Stimulated activated CD8-positive, alpha-beta memory T cell treated with anti-CD3 and anti-CD28 coated beads, Interleukin-15, amount 100 ng/mL, for 24 hours (primary cell): ENCODE measurements around the gene NANOS1.
"Not testable (repeated sequence)": the region's sequence is repeated elsewhere in the genome, so short reads cannot be mapped to it uniquely, and the experiment has no call there.

Source experiments
- DNase-seq: peaks from one replicate; pipeline ENCODE4 v3.0.0-alpha.2; 2020; ENCODE audit warnings: low read depth

The NANOS1 gene

DNA sequence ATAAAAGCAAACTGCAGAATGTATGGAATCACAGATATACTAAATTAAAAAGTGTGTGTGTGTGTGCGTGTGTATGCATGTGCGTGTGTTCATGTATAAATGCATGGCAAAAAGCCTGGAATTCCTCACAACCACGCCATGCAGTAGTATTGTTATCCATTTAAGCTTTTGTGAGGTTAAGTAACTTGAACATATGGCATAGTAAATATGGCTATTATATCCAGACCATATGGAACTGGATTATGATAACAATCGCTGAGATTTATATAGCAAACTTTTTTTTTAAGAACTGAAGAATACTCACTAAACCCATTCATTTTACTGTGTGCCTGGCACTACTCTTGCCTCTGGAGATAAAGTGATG, 22.3 kb upstream of the NANOS1 start:
- DNase-seq = no peak

DNA sequence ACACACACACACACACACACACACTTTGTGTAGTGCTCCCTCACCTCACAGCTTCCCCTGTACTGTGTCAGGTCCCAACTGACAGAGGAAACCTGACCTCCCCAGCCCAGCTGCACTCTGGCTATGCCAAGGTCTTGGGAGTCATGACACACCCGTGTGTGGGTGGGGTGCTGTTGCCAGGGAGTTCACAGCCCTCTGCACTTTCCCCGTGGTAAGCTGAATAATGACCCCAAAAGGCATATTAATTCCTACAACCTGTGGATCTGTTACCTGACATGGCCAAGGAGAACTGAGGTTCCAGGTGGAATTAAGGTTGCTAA, 8.9 kb upstream of the NANOS1 start:
- DNase-seq = no peak

DNA sequence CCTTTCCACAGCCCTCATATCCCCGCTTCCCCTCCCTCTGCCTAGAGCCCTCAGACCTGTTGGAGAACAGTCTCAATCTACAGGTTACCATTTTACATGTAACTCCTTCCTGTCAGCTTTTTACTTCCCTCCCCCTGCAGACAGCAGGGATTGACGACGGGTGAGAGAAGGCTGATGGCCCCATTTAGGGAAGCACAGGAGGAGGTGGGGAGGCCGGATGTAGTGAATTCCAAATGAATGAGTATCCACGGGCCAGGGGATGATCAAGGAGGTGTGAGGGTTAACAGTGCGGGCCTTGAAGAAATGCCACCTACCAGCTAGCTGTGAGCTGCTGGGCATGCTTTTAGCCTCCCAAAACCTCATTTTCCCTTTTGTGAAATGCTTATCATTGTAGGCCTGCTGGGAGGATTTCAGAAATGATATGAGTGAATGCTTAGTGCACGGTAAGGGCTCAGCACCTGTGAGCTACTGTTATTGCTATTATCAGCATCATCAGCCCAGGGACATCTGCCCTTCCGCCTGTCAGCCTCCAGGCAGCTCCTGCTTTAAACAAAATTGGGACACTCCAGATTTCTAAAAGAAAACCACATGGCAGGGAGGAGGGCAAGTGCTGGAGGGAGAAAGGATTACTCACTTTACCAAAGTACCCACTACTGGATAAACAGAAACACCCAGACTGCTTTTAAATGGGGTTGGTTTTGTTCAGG, 6.5 kb upstream of the NANOS1 start:
- no peak for DNase-seq

DNA sequence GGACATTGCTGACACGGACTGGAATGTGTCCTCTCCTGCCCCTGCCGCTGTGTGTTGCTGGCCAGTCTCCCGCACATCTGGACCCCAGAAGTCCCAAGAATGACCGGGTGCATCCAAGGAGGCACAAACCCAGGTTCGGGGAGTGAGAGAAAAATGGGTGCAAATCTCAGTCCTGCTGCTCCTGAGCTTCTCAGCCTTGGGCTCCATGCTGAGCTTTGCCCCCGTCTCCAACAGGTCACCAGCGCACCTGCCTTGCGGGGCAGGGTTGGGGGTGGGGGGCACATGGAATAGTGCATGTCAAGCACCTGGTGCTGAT, 6.0 kb upstream of the NANOS1 start:
- DNase-seq = no peak

DNA sequence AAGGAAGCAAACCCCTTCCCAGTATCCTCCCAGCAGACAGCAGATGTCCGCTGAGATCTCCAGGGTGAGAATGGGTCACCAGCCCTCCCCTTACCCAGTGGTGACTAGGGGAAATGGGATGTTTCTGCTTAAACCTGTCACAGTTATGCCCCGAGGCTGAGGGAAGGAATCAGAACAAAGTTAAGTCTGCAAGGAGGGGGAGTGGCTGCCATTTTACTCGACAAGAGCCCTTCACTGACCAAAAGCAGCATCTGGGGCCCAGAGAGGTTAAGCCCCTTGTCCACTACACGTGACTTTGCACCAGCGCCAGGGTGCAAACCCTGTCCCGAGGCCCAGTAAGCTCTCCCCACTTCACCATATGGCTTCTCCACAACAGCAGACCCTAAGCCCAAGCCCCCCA, 4.6 kb upstream of the NANOS1 start:
- no peak for DNase-seq

DNA sequence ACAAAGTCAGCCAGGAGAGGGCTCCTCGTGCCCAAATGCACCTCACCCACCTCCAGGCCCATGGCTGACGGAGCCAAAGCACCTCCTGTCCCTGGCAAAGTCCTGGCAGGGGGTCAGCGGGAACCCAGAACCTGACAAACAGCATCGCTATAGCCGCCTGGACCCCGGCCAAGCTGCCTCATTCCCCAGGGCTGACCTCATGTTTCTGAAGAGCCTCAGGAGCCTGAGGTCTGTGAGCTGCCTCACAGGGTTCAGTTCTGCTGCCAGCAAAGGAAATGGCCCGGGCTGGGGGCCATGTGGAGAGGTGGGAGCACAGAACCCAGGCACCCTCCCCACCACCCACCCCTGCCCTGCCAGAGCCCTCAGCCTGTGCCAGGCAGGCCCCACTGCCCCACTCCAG, 4.2 kb upstream of the NANOS1 start:
- DNase-seq = no peak

DNA sequence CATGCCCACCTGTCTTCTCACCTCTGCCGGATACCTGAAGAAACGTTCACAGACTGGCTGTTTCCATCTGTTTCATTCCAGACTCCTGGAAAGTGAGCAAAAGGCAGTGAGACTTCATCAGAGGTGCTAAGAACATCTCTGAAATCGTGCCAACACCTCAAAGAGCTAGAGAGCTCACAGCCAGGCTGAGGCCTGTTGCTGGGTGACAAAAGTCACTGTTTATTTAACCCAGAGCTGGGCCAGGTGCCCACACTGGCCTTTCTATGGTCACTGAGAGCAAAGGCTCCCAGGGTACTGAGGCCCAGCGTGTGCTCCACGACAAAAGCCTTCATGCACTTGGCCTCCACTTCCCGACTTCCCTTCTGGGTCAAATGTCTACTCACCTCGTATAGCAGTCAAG, 3.7 kb upstream of the NANOS1 start:
- DNase-seq = no peak

DNA sequence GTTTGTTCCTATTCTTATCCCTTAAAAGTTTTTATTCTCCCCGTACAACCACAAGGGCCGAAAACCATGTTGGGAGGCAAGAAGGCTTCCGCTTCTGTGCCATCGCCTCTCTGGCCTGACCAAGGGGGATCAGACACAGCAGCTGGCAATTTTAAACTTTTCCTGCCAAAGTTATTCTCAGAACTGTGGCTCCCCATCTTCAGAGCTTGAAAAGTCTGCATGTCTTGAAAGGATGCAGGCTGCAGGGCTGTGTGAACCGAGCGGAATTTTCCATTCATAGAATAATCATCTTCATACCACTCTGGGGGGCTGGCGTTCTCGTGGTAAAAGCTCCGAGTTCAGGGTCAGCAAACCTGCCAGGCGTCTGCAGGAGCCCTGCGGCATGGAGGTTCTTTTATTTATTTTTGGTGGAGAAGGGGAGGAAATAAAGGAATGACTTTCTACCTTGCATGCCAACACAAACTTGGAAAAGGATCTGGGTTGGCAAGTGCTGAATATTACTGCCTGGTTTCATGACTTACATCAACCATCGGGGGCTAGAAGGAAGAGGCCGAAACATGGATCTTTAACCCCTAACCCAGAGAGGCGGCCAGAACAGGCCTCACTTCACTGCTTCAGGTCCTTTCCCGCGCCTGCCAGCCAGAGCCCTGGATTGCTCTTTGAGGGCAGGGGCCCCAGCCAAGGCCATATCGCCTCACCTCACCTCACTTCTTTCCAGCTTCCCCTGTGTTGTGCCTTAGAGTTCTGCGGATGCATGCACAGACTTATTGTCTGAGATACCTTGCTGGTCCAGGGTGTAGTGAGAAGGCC, 3.0 kb upstream of the NANOS1 start:
- no peak for DNase-seq

DNA sequence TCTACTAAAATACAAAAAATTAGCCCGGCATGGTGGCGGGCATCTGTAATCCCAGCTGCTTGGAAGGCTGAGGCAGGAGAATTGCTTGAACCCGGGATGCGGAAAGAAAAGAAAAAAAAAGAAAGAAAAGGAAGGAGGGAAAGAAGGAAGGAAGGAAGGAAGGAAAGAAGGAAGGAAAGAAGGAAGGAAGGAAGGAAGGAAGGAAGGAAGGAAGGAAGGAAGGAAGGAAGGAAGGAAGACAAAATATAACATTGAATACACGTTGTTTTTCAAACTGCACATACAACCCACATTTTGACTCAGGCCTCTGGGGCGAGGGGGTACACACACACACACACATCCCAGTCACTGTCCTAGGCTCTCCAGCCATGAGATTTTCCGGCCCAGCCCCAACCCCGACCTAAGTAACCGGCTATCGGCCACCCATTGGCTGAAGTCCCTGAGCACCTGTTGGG, 1.0 kb upstream of the NANOS1 start:
- DNase-seq = not testable (repeated sequence)

DNA sequence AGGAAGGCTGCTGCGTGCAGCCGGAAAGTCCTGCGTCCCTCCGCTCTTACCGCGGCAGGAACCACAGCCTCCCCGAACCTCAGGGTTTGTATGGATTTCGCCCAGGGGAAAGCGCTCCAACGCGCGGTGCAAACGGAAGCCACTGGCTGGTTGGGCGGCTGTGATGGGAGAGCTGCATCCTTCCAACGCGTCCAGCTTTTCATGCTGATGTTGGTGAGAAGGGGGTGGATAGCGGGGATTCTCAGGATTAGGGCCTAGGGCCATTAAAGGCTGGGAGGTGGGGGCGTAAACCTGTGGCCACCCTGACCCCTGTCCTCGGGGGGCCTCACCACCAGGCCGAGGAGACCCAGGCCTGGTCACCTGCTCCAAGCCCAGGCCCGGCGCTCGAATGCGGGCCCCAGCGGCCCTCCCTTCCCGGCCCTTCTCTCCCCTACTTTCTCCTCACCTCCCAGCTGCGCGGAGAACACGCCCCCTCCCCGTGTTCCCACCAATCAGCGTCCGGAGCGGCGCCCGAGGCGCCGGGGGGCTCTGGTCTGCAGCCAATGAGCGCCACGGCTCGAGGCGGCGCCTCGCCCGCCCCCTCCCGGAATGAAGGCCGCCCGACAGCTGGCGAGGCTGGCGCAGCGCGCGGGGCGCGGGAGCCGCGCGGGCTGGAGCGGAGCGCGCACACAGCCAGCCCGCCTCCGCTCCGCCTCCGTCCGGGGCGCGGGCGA, 458 bp upstream of the NANOS1 start:
- DNase-seq = peak; percentile 46

DNA sequence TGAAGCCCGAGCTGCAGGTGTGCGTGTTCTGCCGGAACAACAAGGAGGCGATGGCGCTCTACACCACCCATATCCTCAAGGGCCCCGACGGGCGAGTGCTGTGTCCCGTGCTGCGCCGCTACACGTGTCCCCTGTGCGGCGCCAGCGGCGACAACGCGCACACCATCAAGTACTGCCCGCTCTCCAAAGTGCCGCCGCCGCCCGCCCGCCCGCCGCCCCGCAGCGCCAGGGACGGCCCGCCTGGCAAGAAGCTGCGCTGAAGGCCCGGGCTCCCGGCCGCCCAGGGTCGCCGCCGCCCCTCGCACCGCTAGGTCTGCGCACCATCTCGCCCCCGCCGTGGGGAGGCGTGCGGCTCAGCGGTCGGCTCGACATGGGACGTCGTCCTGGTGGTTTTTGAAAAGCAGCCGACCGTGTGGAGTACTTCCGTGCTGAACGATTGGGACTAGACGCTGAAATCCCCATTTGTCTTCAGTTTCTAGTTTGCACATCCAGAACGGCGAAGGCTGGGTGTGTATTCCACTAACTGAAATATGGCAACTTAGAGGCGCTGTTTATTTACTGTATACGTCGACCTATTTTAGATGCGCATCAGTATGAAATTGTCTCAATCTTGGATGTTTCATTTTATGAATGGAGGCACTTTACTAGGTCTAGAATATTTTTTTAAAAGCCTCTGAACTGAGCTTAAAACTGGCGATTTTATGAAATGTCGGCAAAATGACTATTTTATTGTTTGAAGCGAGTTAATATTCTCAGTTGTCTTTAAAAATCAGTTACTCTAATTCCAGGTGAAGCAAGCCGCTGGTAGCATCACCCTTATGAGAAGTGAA, 1.1 kb downstream of the NANOS1 start:
- DNase-seq = peak; percentile 10

DNA sequence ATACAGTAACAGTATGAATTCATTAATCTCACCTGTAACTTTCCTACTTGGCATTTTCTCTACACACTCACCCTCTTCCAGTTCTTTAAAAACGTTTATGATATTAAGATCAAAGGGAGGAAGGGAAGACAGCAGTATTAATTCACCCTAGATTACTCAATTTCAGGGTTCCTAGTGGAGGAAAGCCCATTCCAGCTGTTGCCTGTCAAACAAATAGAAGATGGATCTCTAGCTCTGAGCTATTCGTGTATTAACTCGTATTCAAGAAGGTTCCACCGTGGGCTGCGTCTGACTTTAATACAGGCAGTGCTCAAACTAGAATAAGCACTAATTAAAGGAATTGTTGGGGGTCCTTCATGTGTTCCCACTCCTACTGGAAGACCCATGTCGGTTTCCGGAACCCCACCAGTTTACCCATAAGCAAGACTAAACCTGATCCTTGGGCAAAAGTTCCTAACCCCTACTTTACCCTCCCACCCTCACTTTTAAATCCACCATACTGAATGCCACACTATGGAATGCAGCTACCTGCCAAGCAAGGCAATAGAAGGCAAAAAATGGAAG, 2.1 kb downstream of the NANOS1 start:
- DNase-seq = no peak

DNA sequence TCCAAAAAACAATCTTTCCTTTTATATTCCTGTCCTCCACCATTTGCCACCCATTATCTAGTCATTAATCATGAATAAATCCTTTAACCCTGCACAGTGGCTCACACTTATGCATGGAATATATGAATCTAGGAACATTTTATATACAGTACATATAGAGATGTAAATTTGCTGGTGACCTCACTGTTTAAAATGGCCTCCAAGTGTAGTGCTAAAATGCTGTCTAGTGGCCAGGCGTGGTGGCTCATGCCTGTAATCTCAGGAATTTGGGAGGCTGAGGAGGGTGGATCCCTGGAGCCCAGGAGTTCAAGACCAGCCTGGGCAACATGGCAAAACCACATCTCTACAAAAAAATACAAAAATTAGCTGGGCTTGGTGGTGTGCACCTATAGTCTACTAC, 9.6 kb downstream of the NANOS1 start:
- DNase-seq = no peak

DNA sequence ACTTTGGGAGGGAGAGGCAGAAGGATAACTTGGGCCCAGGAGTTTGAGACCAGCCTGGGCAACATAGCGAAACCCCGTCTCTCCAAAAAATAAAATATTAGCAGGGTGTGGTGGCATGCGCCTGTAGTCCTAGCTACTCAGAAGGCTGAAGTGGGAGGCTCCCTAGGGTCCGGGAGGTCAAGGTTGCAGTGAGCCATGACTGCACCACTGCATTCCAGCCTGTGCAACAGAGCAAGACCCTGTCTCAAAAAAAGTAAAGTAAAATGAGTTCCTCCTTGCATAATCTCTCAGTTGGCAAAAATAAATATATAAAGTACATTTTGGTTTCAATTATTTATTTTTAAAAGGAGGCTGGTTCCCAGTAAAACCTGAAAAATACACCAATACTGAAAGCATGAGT, 11.8 kb downstream of the NANOS1 start:
- no peak for DNase-seq

DNA sequence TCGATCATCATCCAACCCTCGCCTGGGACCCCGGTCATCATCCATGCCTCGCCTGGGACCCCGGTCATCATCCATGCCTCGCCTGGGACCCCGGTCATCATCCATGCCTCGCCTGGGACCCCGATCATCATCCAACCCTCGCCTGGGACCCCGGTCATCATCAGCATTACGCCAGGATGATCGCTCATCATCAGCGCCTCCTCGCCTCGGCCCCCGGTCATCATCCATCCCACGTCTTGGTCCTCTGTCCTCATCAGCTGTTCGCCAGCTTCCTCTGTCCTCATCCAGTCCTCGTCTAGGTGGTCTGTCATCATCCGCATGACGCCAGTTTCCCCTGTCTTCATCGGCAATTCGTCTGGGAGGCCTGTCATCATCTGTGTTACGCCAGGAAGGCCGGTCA, 12.7 kb downstream of the NANOS1 start:
- no peak for DNase-seq

DNA sequence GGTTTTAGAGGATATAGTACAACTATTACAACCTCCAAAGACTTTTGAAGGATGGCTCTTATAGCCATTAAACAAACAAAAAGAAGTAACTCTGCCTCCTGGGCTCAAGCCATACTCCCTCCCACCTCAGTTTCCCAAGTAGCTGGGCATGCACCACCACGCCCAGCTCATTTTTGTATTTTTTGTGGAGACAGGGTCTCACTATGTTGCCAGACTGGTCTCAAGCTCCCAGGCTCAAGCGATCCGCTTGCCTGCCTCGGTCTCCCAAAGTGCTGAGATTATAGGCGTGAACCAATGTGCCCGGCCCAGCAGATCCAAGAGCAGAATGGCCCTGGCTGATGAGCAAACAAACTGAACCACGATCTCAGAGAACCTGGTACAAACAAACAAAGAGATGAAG, 16.0 kb downstream of the NANOS1 start:
- no peak for DNase-seq

DNA sequence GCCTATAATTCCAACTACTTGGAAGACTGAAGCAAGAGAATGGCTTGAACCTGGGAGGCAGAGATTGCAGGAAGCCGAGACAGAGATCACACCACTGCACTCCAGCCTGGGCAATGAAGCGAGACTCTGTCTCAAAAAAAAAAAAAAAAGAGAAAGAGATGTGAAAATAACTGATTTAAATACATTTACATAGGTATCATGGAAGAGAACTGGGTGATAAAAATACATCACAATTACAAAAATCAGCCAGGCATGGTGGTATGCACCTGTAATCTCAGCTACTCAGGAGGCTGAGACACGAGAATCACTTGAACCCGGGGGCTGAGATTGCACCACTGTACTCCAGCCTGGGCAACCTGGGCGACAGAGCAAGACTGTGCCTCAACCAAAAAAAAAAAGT, 19.8 kb downstream of the NANOS1 start:
- DNase-seq = no peak

DNA sequence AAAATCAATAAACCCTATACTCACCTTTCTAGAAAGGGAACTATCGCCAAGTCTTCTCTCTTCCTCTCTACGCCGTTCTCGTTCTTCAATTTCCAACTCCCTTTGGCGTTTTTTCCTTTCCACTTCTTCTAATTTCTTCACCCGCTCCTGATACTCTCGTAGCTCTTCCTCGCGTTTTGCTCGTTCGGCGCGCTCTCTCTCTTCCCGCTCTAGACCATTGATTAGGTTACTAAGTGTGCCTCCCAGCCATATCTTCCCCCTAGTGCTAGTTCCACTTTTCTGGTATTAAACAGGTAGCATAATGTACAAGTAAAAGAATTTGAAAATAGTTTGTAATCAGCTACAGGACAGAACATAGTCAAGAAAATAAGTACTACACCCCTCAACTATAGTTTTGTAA, 20.3 kb downstream of the NANOS1 start:
- no peak for DNase-seq

DNA sequence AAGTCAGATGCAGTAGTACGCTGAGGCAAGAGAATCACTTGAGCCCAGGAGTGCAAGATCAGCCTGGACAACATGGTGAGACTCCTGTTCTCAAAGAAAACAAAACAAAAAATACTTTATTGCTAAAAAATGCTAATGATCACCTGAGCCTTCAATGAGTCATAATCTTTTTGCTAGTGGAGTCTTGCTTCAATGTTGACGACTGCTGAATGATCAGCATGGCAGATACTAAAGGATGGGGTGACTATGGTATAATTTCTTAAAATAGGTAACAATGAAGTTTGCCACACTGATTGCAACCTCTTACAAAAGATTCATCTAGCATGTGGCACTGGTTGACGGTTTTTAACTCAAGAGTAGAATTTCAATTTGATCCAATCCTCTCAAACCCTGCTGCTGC, 22.3 kb downstream of the NANOS1 start:
- no peak for DNase-seq

DNA sequence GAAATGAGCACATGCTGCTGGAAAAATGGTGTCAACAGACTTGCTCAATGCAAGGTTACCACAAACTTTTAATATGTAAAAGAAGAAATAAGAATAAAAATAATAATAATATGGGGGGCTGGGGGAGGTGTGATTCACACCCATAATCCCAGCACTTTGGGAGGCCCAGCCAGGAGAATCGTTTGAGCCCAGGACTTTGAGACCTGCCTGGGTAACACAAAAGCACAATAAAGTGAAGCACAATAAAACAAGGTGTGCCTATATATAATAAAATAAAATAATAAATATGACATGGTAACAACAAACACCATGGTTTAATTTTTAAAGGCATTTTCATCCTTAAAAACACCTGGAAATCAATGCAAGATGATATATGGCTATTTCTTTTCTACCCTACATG, 26.0 kb downstream of the NANOS1 start:
- DNase-seq = no peak

DNA sequence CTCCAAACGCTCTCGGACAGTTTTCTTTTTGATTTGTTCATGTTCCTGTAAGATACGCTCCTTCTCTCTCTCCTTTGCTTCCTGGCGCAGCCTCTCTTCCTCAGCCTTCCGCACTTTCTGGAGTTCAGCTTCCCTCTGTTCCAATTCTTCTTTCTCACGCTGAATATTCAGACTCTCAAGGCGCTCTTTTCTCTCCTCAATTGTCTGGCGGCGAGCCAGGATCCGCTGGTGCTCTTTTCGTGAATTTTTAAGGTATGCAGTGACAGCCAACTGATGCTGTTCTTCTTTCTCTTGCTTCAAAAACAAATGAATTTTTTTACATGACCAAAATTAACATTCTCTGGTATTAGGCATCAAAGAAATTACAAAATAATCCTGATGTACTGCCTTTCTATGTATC, 28.5 kb downstream of the NANOS1 start:
- DNase-seq = no peak

DNA sequence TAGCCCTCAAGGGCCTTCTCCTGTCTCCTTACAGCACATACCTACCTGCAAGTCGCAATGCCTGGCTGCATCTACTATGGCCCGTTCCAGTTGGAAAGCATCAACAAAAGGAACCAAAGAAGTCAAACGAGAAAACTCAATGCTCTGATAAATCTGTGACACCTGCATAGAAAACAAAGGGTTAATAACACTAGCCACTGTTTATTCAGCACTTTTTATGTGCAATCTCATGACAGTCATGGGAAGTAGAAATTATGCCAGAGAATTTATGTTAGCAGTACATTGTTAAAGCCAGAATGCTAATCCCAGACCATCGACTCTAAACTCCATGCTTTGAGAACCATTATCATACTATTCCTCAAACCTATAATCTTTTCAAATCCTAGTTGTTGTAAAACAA, 30.0 kb downstream of the NANOS1 start:
- DNase-seq = no peak
